Measurements from ENCODE around the gene SMARCC1. TPM values are rescaled to one million over a fixed set of nuclear protein-coding genes. Genes with fewer than 3 reads are reported as not detected.
A peak's percentile ranks its signal among the peaks of the same experiment; 100 is the strongest.

Gene SMARCC1
- total and polyA plus RNA-seq, 4 experiments from 2014 or later: 29.5 to 101 (median 72.7) TPM

- Histone ChIP-seq H3K4me3 (ENCODE audit: low read length in 2 of 2) (no peak overlapping the region), H3K27ac (ENCODE audit: low read depth, low read length) (no peak overlapping the region), H3K36me3 (ENCODE audit: insufficient read depth, low read length) (peaks cover 31% of the 10 kb centered on the region), H3K27me3 (ENCODE audit: insufficient read depth, low read length) (no peaks in the 10 kb centered on the region), H3K9me3 (ENCODE audit: control insufficient read depth in 1 of 2, low read length in 2 of 2) (no peaks in the 10 kb centered on the region), H3K4me1 (ENCODE audit: insufficient read depth, low read length) (no peaks in the 10 kb centered on the region)
- Mint-ChIP-seq H3K36me3 (peaks cover 45 to 55% of the 10 kb centered on the region in 2 donors), H3K4me1 (no peaks in the 10 kb centered on the region), H3K4me3 (no peak overlapping the region), H3K9me3 (no peaks in the 10 kb centered on the region), H3K27me3 (no peaks in the 10 kb centered on the region), H3K27ac (peak overlapping the region in 4 of 7 donors; percentile 31 to 89 (median 76))
- DNase-seq: no peak
- POLR2A ChIA-PET (ENCODE audit: partially characterized antibody): no interaction called here
- intact Hi-C loops (cut with micrococcal nuclease): no loop called here
- CTCF ChIA-PET (ENCODE audit: partially characterized antibody): no interaction called here
Observed at GRCh38 chr3:47612178-47612577, 169.5 kb downstream of the SMARCC1 start.

- intact Hi-C loops (cut with micrococcal nuclease): no loop called here
Observed at GRCh38 chr3:47611576-47611975, 170.1 kb downstream of the SMARCC1 start.

GRCh38 chr3:47610583-47610982 lies 171.1 kb downstream of the SMARCC1 start:
- H3K9me3 ChIP-seq (ENCODE audit: control insufficient read depth in 1 of 2, low read length in 2 of 2): no peaks in the 10 kb centered on the region
- no peaks in the 10 kb centered on the region for H3K27me3 Mint-ChIP-seq
- no peak overlapping the region for H3K4me3 ChIP-seq (ENCODE audit: low read length in 2 of 2)
- H3K4me1 ChIP-seq (ENCODE audit: insufficient read depth, low read length): no peaks in the 10 kb centered on the region
- peaks cover 31% of the 10 kb centered on the region for H3K36me3 ChIP-seq (ENCODE audit: insufficient read depth, low read length)
- H3K9me3 Mint-ChIP-seq: no peaks in the 10 kb centered on the region
- ChIA-PET CTCF (ENCODE audit: partially characterized antibody) (no interaction called here), POLR2A (ENCODE audit: partially characterized antibody) (interaction anchor here (0.6 kb wide), 1 partner anchor 132 kb away, joined by 4 read pairs; no protein-coding TSS in a partner anchor)
- no peaks in the 10 kb centered on the region for H3K27me3 ChIP-seq (ENCODE audit: insufficient read depth, low read length)
- H3K4me3 Mint-ChIP-seq: no peak overlapping the region
- peaks cover 47 to 58% of the 10 kb centered on the region in 2 donors for H3K36me3 Mint-ChIP-seq
- peaks cover 0 to 3% (median 0%) of the 10 kb centered on the region in 4 donors for H3K4me1 Mint-ChIP-seq
- H3K27ac Mint-ChIP-seq: peak overlapping the region in 2 of 7 donors; percentile 1 to 47
- intact Hi-C loops (cut with micrococcal nuclease): no loop called here
- H3K27ac ChIP-seq (ENCODE audit: low read depth, low read length): no peak overlapping the region
- DNase-seq: no peak

More at GRCh38 chr3:47611576-47611975, 170.1 kb downstream of the SMARCC1 start:
- Histone ChIP-seq H3K36me3 (ENCODE audit: insufficient read depth, low read length) (peaks cover 31% of the 10 kb centered on the region), H3K27ac (ENCODE audit: low read depth, low read length) (no peak overlapping the region), H3K27me3 (ENCODE audit: insufficient read depth, low read length) (no peaks in the 10 kb centered on the region), H3K9me3 (ENCODE audit: control insufficient read depth in 1 of 2, low read length in 2 of 2) (no peaks in the 10 kb centered on the region), H3K4me1 (ENCODE audit: insufficient read depth, low read length) (no peaks in the 10 kb centered on the region), H3K4me3 (ENCODE audit: low read length in 2 of 2) (no peak overlapping the region)
- Mint-ChIP-seq H3K27ac (peak overlapping the region in 5 of 7 donors; percentile 2 to 89 (median 73)), H3K36me3 (peaks cover 44 to 53% of the 10 kb centered on the region in 2 donors), H3K27me3 (no peaks in the 10 kb centered on the region), H3K4me3 (no peak overlapping the region), H3K9me3 (no peaks in the 10 kb centered on the region), H3K4me1 (no peaks in the 10 kb centered on the region)
- POLR2A ChIA-PET (ENCODE audit: partially characterized antibody): no interaction called here
- CTCF ChIA-PET (ENCODE audit: partially characterized antibody): no interaction called here
- no peak for DNase-seq

- no peaks in the 10 kb centered on the region for H3K4me1 ChIP-seq (ENCODE audit: insufficient read depth, low read length)
- Mint-ChIP-seq H3K4me1 (peaks cover 0 to 3% (median 0%) of the 10 kb centered on the region in 4 donors), H3K27me3 (no peaks in the 10 kb centered on the region), H3K27ac (no peak overlapping the region), H3K9me3 (no peaks in the 10 kb centered on the region), H3K4me3 (no peak overlapping the region), H3K36me3 (peaks cover 61 to 79% of the 10 kb centered on the region in 2 donors)
- no peak overlapping the region for H3K27ac ChIP-seq (ENCODE audit: low read depth, low read length)
- no peaks in the 10 kb centered on the region for H3K9me3 ChIP-seq (ENCODE audit: control insufficient read depth in 1 of 2, low read length in 2 of 2)
- intact Hi-C loops (cut with micrococcal nuclease): no loop called here
- CTCF ChIA-PET (ENCODE audit: partially characterized antibody): interaction anchor here (0.7 kb wide), 1 partner anchor 20 kb away, joined by 3 read pairs; no protein-coding TSS in a partner anchor
- no peaks in the 10 kb centered on the region for H3K27me3 ChIP-seq (ENCODE audit: insufficient read depth, low read length)
- no peak overlapping the region for H3K4me3 ChIP-seq (ENCODE audit: low read length in 2 of 2)
- H3K36me3 ChIP-seq (ENCODE audit: insufficient read depth, low read length): peaks cover 37% of the 10 kb centered on the region
- POLR2A ChIA-PET (ENCODE audit: partially characterized antibody): no interaction called here
- DNase-seq: no peak
Observed at GRCh38 chr3:47607335-47607734, 174.4 kb downstream of the SMARCC1 start.

- no peaks in the 10 kb centered on the region for H3K27me3 ChIP-seq (ENCODE audit: insufficient read depth, low read length)
- no peak for DNase-seq
- Mint-ChIP-seq H3K27ac (no peak overlapping the region), H3K4me1 (peaks cover 0 to 3% (median 0%) of the 10 kb centered on the region in 4 donors), H3K36me3 (peaks cover 52 to 72% of the 10 kb centered on the region in 2 donors), H3K27me3 (no peaks in the 10 kb centered on the region), H3K9me3 (no peaks in the 10 kb centered on the region), H3K4me3 (no peak overlapping the region)
- no peaks in the 10 kb centered on the region for H3K4me1 ChIP-seq (ENCODE audit: insufficient read depth, low read length)
- intact Hi-C loops (cut with micrococcal nuclease): no loop called here
- ChIA-PET CTCF (ENCODE audit: partially characterized antibody) (no interaction called here), POLR2A (ENCODE audit: partially characterized antibody) (no interaction called here)
- H3K9me3 ChIP-seq (ENCODE audit: control insufficient read depth in 1 of 2, low read length in 2 of 2): no peaks in the 10 kb centered on the region
- H3K36me3 ChIP-seq (ENCODE audit: insufficient read depth, low read length): peaks cover 37% of the 10 kb centered on the region
- H3K4me3 ChIP-seq (ENCODE audit: low read length in 2 of 2): no peak overlapping the region
- H3K27ac ChIP-seq (ENCODE audit: low read depth, low read length): no peak overlapping the region
Observed at GRCh38 chr3:47606165-47606564, 175.5 kb downstream of the SMARCC1 start.

- intact Hi-C loops (cut with micrococcal nuclease): no loop called here
- ChIA-PET CTCF (ENCODE audit: partially characterized antibody) (no interaction called here), POLR2A (ENCODE audit: partially characterized antibody) (no interaction called here)
- H3K36me3 Mint-ChIP-seq: peaks cover 49 to 70% of the 10 kb centered on the region in 2 donors
- DNase-seq: no peak
- Histone ChIP-seq H3K27ac (ENCODE audit: low read depth, low read length) (no peak overlapping the region), H3K27me3 (ENCODE audit: insufficient read depth, low read length) (no peaks in the 10 kb centered on the region), H3K36me3 (ENCODE audit: insufficient read depth, low read length) (peaks cover 36% of the 10 kb centered on the region), H3K9me3 (ENCODE audit: control insufficient read depth in 1 of 2, low read length in 2 of 2) (no peaks in the 10 kb centered on the region), H3K4me3 (ENCODE audit: low read length in 2 of 2) (no peak overlapping the region), H3K4me1 (ENCODE audit: insufficient read depth, low read length) (no peaks in the 10 kb centered on the region)
- no peaks in the 10 kb centered on the region for H3K9me3 Mint-ChIP-seq
- peaks cover 0 to 3% (median 0%) of the 10 kb centered on the region in 4 donors for H3K4me1 Mint-ChIP-seq
- no peak overlapping the region for H3K4me3 Mint-ChIP-seq
- no peak overlapping the region for H3K27ac Mint-ChIP-seq
- no peaks in the 10 kb centered on the region for H3K27me3 Mint-ChIP-seq
Observed at GRCh38 chr3:47605652-47606051, 176.0 kb downstream of the SMARCC1 start.

GRCh38 chr3:47604145-47604544 lies 177.5 kb downstream of the SMARCC1 start:
- H3K27ac Mint-ChIP-seq: no peak overlapping the region
- Histone ChIP-seq H3K4me3 (ENCODE audit: low read length in 2 of 2) (no peak overlapping the region), H3K27me3 (ENCODE audit: insufficient read depth, low read length) (no peaks in the 10 kb centered on the region), H3K27ac (ENCODE audit: low read depth, low read length) (no peak overlapping the region), H3K9me3 (ENCODE audit: control insufficient read depth in 1 of 2, low read length in 2 of 2) (no peaks in the 10 kb centered on the region), H3K4me1 (ENCODE audit: insufficient read depth, low read length) (no peaks in the 10 kb centered on the region), H3K36me3 (ENCODE audit: insufficient read depth, low read length) (peaks cover 28% of the 10 kb centered on the region)
- H3K36me3 Mint-ChIP-seq: peaks cover 36 to 68% of the 10 kb centered on the region in 2 donors
- no peak overlapping the region for H3K4me3 Mint-ChIP-seq
- POLR2A ChIA-PET (ENCODE audit: partially characterized antibody): no interaction called here
- intact Hi-C loops (cut with micrococcal nuclease): no loop called here
- DNase-seq: no peak
- H3K27me3 Mint-ChIP-seq: no peaks in the 10 kb centered on the region
- CTCF ChIA-PET (ENCODE audit: partially characterized antibody): no interaction called here
- peaks cover 0 to 3% (median 2%) of the 10 kb centered on the region in 4 donors for H3K4me1 Mint-ChIP-seq
- H3K9me3 Mint-ChIP-seq: no peaks in the 10 kb centered on the region

- peaks cover 30 to 67% of the 10 kb centered on the region in 2 donors for H3K36me3 Mint-ChIP-seq
- Histone ChIP-seq H3K4me3 (ENCODE audit: low read length in 2 of 2) (no peak overlapping the region), H3K36me3 (ENCODE audit: insufficient read depth, low read length) (peaks cover 22% of the 10 kb centered on the region), H3K27me3 (ENCODE audit: insufficient read depth, low read length) (no peaks in the 10 kb centered on the region), H3K4me1 (ENCODE audit: insufficient read depth, low read length) (no peaks in the 10 kb centered on the region), H3K27ac (ENCODE audit: low read depth, low read length) (no peak overlapping the region), H3K9me3 (ENCODE audit: control insufficient read depth in 1 of 2, low read length in 2 of 2) (no peaks in the 10 kb centered on the region)
- no peaks in the 10 kb centered on the region for H3K27me3 Mint-ChIP-seq
- H3K27ac Mint-ChIP-seq: no peak overlapping the region
- ChIA-PET CTCF (ENCODE audit: partially characterized antibody) (no interaction called here), POLR2A (ENCODE audit: partially characterized antibody) (no interaction called here)
- no peak for DNase-seq
- peaks cover 0 to 3% (median 2%) of the 10 kb centered on the region in 4 donors for H3K4me1 Mint-ChIP-seq
- intact Hi-C loops (cut with micrococcal nuclease): no loop called here
- H3K9me3 Mint-ChIP-seq: no peaks in the 10 kb centered on the region
- H3K4me3 Mint-ChIP-seq: no peak overlapping the region
Observed at GRCh38 chr3:47603332-47603731, 178.4 kb downstream of the SMARCC1 start.
